Epidermal melanocyte (primary cell): ENCODE data around the gene MORC4.

ENCODE experiments used
- DNase-seq: peaks from one replicate; pipeline ENCODE4 v3.0.0; 2011; ENCODE audit warnings: low spot score; ENCODE audit not compliant: insufficient read length

Gene MORC4

GRCh38 chrX:106952988-106953387, 47.0 kb downstream of the MORC4 start:
- no peak for DNase-seq

GRCh38 chrX:106952538-106952937, 47.5 kb downstream of the MORC4 start:
- no peak for DNase-seq

- DNase-seq = no peak
Measured at GRCh38 chrX:106952089-106952488, 47.9 kb downstream of the MORC4 start.

GRCh38 chrX:106951230-106951629, 48.8 kb downstream of the MORC4 start:
- DNase-seq = no peak

- DNase-seq = no peak
Measured at GRCh38 chrX:106950381-106950780, 49.6 kb downstream of the MORC4 start.

- DNase-seq = no peak
Measured at GRCh38 chrX:106949366-106949765, 50.6 kb downstream of the MORC4 start.

GRCh38 chrX:106948641-106949040, 51.4 kb downstream of the MORC4 start:
- DNase-seq = no peak

GRCh38 chrX:106946464-106946863, 53.5 kb downstream of the MORC4 start:
- DNase-seq = no peak

GRCh38 chrX:106940068-106940467, 59.9 kb downstream of the MORC4 start:
- DNase-seq = no peak

- no peak for DNase-seq
Measured at GRCh38 chrX:106939566-106939965, 60.4 kb downstream of the MORC4 start.

- DNase-seq = no peak
Measured at GRCh38 chrX:106936246-106936645, 63.8 kb downstream of the MORC4 start.

GRCh38 chrX:106935175-106935574, 64.8 kb downstream of the MORC4 start:
- DNase-seq = no peak

GRCh38 chrX:106933538-106933961, 66.5 kb downstream of the MORC4 start:
- no peak for DNase-seq

GRCh38 chrX:106932960-106933537, 67.0 kb downstream of the MORC4 start:
- no peak for DNase-seq

GRCh38 chrX:106932492-106932923, 67.5 kb downstream of the MORC4 start:
- no peak for DNase-seq

GRCh38 chrX:106931831-106932491, 68.1 kb downstream of the MORC4 start:
- peak; percentile 29 for DNase-seq

- no peak for DNase-seq
Measured at GRCh38 chrX:106928227-106928626, 71.8 kb downstream of the MORC4 start.

GRCh38 chrX:106927700-106928099, 72.3 kb downstream of the MORC4 start:
- DNase-seq = no peak

- no peak for DNase-seq
Measured at GRCh38 chrX:106927023-106927422, 73.0 kb downstream of the MORC4 start.

GRCh38 chrX:106921637-106922036, 78.4 kb downstream of the MORC4 start:
- DNase-seq = no peak

- no peak for DNase-seq
Measured at GRCh38 chrX:106919932-106920452, 80.0 kb downstream of the MORC4 start, which contains the start of gene CLDN2. Gene CLDN2 (plus strand): TSS chrX:106920402. CDS start chrX:106928229, 7,827 bp downstream.

- no peak for DNase-seq
Measured at GRCh38 chrX:106917830-106918500, 82.0 kb downstream of the MORC4 start.
